GM19193 (cell line): ENCODE data around the gene HHLA2.

ENCODE experiments used
- POLR2A ChIP-seq: IDR thresholded peaks from 4 replicates; pipeline ENCODE4 v1.6.1; 2011; ENCODE audit not compliant: insufficient read depth, insufficient read length; ENCODE audit errors: extremely low read depth

The HHLA2 gene

DNA sequence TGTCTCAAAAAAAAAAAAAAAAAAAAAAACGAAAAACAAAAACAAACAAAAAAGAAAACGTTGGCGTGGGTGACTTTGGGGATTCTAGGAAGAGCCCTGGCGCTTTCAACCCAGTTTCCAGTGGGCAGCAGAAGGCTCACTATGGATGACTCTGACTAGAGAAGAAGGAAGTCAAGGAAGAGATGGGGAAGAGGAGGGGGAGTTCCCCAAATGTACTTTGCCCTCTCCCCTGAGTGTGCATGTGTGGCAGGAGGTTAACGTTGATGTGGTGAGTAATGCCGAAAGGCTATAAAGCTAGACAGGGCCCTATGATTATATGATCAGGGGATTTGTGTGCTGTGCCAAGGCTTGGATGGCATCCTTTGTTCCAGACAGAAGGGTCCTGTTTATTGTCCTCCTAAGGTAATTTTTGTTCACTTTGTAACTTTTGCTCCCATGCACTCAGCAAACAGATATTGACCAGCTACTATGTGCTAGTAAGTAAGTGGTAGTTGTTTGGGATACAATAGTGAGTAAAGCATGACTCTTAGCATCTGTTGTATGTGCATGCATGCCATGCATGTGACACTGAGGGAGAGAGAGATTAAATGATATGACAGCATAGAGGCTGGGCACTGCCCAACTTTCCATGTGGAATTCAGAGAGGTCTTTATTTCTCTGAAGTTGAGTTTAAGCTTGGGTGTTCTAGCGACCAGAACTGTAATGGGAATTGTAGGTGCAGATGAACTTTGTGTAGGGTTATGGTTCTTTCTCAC, 750 bp upstream of the HHLA2 start:
- no peak for TF ChIP-seq POLR2A

DNA sequence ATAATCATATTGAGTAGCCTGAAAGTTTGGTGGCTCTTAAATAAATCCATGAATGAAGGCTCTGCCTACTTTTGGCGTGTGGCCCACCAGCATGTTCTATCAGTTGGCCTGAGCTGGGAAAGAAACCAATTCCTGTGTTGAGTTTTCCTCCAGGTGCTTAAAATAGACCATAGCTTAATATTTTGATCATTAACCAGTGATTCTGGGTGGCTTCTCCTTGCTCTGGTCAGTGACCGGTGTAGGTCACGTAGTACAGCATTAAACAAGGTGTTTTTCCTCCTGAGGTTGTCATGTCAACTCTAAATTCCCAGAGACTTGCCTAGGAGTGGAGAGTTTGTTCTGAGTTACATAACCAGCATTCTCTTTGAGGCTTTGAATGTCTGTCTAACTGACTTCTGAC, 1.3 kb downstream of the HHLA2 start:
- no peak for TF ChIP-seq POLR2A

DNA sequence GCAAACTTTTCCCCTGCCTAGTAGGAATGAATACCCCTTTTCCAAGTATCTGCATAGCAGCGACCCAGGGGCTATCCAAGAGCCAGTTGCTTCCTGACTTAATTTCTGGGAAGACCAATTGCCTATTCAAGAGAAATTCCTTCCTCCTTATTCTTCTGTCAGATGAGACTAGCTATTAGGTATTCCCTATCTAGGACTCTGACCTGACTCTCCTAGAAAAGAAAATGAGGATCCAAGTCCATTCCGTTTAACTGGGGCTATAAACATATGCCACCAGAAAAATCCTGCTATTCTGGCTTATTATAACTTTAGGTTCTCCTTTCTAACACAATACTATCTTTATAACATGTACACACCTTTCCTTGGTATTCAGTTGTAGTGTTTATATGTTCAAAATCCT, 1.7 kb downstream of the HHLA2 start:
- TF ChIP-seq POLR2A = no peak

GRCh38 chr3:108300103-108300849, 3.9 kb downstream of the HHLA2 start:
- TF ChIP-seq POLR2A = no peak

DNA sequence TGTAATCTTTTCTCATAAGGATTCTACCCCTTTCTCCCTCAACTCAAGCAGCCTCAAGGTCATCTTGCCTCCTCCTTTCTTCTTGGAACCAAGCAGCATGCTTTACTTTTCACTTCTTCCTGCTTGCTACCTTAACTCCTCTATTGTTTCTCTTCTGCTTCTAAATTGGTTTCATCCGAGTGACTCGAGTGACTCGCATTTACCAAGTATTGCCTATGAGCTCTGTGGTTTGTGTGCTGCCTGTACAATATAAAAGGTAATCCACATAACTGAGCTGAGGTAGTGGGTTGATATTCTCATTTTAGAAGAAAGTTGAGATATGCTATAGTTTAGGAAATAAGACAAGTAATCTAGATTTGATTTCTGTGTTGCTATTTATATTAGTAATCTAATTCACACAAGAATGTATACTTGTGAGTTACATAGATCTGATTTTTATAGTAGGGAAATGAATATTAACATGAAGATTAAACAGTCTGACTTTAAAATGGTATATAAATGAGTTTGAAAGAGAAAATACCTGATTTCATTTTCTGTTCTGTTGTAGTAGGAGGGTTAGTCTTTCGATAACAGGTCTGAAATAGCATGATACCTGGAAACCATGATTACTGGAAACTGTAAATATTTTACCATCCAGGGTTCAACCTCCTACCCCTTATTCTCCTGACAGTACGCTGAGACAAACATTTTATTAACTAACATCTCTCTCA, 5.5 kb downstream of the HHLA2 start:
- TF ChIP-seq POLR2A = no peak

DNA sequence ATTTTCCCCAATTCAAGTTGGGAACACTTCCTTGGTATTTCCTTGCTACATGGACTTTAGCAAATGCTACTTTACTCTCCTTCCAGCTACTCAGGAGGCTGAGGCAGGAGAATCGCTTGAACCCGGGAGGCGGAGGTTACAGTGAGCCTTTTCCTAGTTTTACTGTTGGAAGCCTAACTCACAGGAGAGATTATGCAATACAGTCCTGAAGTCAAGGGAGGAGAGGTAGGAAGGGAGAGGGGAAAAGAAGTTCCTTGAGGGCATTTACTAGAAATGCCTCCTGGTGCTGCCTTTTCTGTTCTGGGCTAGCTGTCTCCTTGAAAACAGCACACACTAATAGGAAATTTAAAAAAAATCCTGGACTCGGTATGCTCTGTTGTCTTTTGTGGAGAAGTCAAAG, 6.2 kb downstream of the HHLA2 start:
- TF ChIP-seq POLR2A = no peak

DNA sequence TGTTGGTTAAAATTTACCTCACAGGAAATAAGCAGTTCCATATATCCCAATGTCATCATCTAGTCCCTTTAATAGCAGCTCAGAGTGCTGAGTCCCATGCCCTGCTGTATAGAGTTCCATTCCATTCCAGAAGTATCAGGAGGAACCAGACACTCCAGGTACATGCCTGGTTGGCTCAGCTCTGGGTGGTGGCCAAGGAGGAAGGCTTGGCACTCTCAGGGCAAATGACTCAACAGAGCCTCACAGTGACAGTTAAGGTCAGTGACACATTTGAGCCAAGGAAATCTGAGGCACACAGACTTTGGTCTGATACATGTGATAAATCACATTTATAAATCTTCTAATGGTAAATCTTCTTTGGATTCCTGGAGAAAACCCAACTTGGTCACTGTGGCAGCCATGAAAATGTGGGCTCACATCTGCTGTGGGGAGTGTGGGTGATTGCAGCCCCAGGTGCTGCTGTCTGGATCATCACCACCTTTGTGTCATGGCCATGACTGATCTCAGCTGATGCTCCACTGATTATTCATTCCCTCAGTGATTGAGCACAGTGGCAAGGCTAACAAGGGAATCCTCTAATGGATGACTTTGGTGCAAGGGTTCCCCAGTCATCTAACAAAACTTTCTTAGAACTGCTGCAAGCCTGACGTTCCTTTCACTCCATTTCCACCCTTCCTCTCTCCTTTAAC, 9.3 kb downstream of the HHLA2 start:
- no peak for TF ChIP-seq POLR2A

DNA sequence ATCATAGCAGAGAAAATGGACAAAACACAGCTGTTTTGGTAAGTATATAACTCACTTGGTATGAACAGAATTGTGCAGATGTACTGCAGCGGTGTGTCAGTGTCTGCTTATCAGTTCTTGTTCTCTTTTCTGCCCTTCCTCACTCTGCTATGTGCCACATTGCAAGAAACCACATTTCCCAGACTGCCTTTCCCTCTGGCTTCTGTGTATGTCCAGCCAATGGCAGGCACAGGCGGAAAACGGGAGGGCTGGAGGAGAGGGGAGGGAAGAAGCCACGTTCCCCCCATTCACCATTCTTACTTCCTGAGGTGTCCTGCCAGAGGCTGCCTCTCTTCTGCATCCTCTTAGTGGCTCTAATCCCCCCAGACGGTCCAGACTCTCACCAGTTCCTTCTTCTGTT, 15.4 kb downstream of the HHLA2 start:
- no peak for TF ChIP-seq POLR2A

GRCh38 chr3:108312656-108313055, 16.3 kb downstream of the HHLA2 start:
- no peak for TF ChIP-seq POLR2A

GRCh38 chr3:108315767-108316301, 19.5 kb downstream of the HHLA2 start:
- no peak for TF ChIP-seq POLR2A

DNA sequence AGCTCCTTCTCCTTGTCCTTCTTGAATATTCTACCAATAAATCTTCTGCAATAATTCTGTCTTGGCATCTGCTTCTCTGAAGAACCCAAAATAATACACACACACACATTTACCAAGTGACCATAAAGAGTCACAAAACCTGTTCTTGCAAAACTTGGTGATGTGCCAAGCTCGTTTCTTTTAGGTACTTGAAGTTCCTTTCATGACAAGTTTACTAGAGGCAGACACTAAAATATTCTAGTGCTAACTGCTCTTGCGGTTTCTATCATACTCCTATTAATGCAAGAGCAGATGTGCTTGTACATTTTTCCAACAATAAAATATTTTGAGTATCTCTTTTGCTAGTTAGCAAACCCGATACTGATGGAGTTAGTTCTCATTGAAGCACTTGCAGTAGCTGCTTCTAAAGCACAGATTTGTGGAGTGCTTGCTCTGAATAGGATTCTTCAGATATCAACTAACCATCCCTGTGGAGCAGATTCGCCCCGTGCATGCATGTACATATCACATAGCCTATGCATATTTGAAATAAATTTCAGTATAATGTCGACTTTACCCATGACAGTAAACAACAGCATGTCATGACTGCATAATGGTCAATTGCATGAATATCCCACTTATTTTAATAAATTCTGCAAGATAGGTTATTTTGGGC, 23.2 kb downstream of the HHLA2 start:
- TF ChIP-seq POLR2A = no peak

GRCh38 chr3:108320746-108321350, 24.5 kb downstream of the HHLA2 start:
- no peak for TF ChIP-seq POLR2A

- TF ChIP-seq POLR2A = no peak
These were observed 26.0 kb downstream of the HHLA2 start for GRCh38 chr3:108322352-108322751.

GRCh38 chr3:108324177-108324576, 27.8 kb downstream of the HHLA2 start:
- no peak for TF ChIP-seq POLR2A

GRCh38 chr3:108327168-108327567, 30.8 kb downstream of the HHLA2 start:
- no peak for TF ChIP-seq POLR2A
